Hematopoietic multipotent progenitor cell treated with erythropoietin and hydrocortisone succinate and interleukin-3 and kit ligand, for 15 days (in vitro differentiated cells): ENCODE data around the gene RIMS4.
A peak's percentile ranks its signal among the peaks of the same experiment; 100 is the strongest.

Experiments
- DNase-seq: peaks from one replicate; pipeline ENCODE4 v3.0.0-alpha.2; 2015; ENCODE audit warnings: low spot score

Gene RIMS4

DNA sequence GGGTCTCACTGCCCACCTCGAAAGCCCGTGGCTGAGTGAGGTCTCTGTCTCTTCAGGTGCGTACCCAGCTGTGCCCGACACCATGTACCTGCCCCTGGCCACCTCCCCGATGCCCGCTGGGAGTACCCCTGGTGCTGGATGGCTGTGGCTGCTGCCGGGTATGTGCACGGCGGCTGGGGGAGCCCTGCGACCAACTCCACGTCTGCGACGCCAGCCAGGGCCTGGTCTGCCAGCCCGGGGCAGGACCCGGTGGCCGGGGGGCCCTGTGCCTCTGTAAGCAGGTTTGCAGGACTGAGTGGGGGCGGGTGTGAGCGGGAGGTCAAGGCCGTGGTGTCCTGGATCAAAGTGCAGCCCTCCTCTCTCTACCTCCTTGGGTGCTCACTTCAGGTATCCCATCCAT lies 90.5 kb downstream of the RIMS4 start:
- DNase-seq = no peak

DNA sequence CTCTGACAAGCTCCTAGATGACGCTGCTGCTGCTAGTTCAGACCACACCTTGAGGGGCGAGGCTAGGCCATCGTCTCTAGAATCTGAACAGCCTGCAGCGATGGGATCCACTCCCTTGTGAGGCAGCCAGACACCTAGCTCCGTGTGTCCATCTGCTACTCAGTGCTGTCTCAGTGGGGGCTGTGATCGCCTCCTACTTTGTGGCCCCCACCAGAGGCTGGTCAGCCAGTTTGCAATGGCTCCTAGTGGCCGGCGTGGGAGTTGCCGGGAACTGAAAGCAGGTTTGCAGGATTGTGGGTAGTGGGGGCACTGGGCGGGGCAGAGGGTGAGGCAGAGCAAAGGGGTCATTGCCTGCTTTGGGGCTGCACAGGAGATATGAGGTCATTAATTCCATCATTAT lies 92.4 kb downstream of the RIMS4 start:
- no peak for DNase-seq

DNA sequence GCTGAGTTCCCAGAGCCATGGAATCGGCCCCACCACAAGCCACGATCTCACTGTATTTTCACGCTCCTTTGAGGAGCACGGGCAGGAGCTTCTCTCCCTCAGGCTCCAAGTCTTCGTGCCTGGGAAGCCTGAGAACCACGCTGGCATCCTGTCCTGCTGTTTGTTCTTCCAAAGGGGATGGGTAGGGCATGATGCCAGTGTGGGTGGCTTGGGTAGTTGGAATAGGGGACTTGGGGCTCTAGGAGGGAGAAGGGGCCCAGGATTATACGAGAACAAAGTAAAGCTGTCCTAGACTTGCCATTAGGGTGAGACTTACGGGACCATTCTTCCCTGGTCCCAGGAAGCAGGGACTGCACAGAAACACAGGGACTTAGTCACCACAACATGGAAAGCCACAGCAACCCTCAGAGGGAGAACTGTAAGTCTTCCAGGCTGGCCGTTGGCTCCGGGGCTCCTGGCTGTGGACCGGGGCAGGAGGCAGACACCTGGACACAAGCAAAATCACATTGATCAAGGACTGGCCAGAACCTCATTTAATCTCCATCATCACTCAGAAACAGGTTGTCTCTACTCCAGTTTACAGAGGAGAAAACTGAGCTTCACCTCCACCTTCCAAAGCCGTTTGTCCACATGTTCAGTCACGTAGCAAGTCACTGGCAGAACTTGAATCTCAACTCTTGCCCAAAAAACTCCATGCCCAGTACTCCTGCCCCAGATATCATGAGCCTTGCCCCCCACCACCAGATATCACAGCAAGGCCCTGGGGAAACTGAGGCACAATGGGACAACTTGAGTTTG lies 93.8 kb downstream of the RIMS4 start:
- no peak for DNase-seq

- DNase-seq = no peak
These were observed 94.6 kb downstream of the RIMS4 start for GRCh38 chr20:44715499-44716308.

DNA sequence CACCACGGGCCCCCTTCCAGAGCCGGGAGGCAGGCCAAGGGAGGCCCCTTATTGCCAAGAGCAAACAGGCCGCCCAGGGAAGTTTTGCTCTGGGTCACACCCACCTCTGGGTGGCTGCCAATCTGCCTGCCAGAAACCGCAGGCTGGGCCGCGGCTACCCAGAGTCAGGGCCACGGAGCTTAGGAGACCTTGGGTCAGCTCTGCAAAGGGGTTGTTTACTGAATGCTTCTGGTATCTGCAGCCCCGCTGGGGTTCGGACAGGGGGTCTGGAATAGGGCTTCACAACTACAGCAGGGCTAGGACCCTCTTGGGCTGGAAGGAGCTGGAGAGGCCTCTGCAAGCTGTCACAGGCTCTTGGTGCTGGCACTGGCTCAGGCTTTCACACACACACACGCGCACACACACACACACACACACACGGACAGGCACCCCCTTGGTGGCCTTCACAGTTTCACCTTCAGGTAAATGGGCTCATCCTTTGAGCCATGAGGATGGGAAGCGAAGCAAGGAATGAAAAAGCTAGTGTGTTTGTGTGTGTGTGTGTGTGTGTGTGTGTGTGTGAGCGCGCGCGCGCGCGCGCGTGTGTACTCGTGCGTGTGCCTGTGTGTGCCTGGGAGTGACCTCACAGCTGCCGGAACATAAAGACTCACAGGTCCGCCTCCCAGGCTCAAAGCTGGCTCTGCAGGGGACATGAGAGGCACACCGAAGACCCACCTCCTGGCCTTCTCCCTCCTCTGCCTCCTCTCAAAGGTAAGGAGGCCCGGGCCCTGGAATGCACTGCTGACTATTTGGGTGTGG lies 95.4 kb downstream of the RIMS4 start, which contains the start of gene CCN5:
CCN5 (plus strand) TSS at position 669 of the 798 bp plus-strand sequence; CDS start at position 691, 22 bp downstream.
- peak; percentile 70 for DNase-seq

- DNase-seq = no peak
These were observed 96.1 kb downstream of the RIMS4 start for GRCh38 chr20:44714102-44714700.

DNA sequence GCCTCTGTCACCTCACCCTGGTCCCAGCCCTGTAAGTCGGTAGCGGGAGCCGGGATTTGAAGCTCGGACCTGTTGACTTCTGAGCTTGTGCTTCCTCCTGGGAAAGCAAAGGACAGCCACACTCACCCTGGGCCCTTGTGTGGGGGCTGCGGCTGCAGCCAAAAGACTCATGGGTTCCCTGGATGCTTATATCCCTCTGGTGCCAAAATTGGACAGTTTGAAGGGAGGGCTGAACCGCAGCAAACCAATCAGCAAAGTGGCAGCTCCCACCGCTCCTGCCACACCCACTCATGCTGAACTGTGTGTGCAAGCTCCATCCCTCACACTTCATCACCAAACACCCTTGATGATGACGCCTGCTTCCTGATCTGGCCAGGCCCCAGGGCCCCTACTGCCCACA lies 99.1 kb downstream of the RIMS4 start:
- DNase-seq = no peak

GRCh38 chr20:44709797-44710196 lies 100.5 kb downstream of the RIMS4 start:
- DNase-seq = no peak

DNA sequence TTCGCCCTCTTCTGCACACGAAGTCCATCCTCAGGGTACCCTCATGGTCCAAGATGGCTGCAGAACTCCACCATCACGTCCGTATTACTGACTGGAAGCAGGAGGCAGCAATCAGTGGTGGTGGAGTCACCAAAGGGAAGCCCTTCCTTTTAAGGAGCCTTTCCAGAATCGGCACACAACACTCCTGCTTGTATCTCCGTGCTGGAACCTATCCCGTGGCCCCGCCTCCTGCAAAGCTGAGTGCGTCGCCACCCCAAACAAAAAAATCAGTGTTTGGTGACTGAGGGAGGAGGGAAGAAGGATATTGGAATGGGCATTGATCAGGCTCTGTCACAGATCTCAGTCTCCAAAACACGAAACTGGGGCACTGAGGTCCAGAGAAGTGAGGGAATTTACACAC lies 101.0 kb downstream of the RIMS4 start:
- no peak for DNase-seq

DNA sequence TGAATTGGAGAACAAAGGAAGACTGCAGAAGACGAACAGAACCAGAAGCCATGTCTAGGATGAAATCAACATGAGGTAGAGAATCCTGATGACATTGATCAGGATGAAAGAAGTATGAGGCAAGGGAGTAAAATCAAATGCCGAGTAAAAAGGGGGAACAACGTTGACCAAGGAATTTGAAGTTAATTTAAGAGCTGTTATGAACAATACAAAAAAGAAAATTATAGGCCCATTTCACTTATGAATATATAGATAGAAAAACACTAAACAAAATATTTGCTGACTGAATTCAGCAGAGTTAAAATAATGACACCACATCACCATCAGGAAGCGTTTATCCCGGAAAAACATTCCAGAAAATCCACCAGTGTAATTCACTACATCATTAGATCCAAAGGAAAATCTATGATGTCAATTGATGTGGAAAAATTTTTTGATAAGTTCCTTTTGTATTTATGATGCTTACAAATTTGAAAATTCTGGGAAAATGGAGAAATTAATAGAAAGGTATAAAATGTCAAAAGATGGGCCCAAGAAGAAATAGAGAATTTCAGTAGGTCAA lies 103.2 kb downstream of the RIMS4 start:
- DNase-seq = no peak

DNA sequence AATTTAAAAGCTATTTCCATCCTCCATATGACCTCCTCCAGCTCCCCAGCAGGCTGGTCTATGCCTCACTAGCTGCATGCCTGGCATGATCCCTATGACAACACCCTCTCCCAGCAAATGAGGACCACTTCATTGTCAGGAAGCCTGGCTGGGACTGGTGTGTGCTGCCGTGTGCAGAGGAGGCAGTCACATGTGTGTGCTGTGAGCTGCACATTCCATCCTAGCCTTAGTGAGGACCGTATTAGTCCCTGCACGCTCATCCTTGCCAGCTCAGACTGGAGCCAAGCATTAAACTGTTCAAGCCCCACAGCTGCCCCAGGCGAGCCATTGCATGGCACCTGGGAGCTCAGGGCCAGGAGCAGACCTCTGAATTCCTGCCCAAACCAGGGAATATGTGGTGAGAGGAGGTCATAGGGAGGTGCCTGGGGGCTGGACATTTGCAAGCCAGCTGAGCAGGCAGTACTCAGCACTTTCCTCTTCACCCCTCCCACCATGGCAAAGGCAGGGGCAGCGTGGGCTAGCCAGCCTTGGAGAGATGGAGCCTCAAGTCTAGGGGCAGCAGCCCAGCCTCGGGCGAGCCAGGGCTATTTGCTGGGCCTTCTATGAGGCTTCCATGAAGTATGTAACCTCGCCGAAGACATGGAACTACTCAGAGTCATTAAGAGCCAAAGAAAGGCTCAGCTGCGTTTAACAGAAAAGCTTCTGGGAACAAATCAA lies 103.9 kb downstream of the RIMS4 start:
- no peak for DNase-seq

GRCh38 chr20:44705364-44706094 lies 104.8 kb downstream of the RIMS4 start:
- no peak for DNase-seq

GRCh38 chr20:44704551-44704971 lies 105.8 kb downstream of the RIMS4 start:
- no peak for DNase-seq

- DNase-seq = no peak
These were observed 106.3 kb downstream of the RIMS4 start for GRCh38 chr20:44703956-44704488.

DNA sequence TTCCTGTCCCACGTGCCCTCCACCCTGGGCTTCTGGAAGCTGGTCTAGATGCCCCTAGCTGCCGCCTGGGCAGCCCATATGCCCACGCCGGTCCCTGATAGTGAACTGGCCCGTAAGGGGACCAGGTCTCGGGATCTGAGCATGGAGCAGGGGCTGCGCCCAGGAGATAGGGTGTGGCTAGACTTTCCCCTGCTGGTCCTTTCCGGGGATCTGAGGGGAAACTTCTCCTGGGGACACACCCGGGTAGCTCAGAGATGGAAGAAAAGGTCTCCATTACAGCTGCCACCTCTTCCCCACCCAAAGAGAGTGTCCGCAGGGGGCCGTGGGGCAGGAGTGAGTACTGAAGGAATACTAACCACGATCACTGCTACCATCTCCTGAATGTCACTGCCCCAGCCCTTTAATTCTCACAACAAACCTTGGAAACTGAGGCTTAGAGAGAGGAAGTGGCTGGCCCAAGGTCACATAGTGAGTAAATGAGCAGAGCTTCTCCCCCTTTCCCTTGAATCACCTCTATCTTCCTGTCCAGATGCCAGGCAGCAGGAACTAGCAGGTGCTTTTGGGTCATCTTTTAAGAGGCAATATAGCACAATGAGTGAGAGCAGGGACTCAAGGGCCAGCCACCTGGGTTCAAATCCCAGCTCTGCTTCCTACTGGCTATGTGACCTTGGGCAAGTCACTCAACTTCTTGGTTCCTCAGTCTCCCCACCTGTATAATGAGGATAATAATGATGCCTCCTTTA lies 107.0 kb downstream of the RIMS4 start:
- DNase-seq = no peak

DNA sequence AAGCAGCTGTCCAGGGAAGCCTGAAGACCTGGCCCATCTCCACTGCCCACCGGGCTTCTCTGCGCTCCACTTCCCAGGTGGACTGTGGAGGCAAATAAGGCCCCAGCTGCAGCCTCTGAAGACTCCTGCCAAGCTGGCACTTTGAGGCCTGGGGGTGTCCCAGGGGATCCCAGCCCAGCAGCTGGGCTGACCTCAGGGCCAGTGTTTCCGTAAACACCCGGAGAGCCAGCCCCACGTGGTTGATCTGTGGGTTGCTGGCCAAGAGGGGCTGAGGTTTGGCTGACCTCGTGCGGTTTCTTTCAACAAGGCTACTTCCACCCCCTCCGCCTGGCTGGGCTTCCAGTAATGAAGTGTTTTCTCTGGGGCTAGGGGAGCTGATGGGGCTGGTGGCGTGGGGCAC lies 107.6 kb downstream of the RIMS4 start:
- no peak for DNase-seq

DNA sequence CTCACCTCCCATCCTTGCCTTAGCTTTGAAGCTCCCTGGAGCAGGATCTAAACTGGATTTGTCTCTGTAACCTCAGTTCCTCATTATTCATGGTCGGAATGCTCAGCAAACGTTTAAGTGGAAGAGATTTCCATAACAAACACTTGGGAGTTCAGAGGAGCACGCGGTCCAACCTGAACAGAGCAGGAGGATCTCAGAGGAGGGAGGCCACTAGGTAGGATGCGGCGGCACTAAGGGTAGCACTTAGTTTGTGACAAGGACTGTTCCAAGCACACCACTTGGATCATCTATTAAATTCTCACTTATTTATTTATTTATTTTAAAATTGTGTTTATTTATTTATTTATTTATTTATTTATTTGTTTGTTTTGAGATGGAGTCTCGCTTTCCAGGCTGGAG lies 108.5 kb downstream of the RIMS4 start:
- no peak for DNase-seq
